SU-DHL-6 (cell line): ENCODE measurements around the gene INVS.

Experiments
- H2AFZ ChIP-seq: fragments of 200-600 bp; sonication (generic); 2 replicates; pipeline ENCODE4 v1.6.1; 2014; ENCODE audit warnings: low read depth, mild to moderate bottlenecking, moderate library complexity, mixed read lengths, antibody characterized with exemption, low read length; ENCODE audit not compliant: severe bottlenecking
- H3F3A ChIP-seq: fragments of 200-600 bp; shearing (Covaris generic); 2 replicates; pipeline ENCODE4 v1.6.0; 2016; ENCODE audit warnings: antibody characterized with exemption, mild to moderate bottlenecking; ENCODE audit not compliant: insufficient read depth
- H3K27ac ChIP-seq: fragments of 200-600 bp; sonication (generic); 2 replicates; pipeline ENCODE4 v1.5.1; 2016; ENCODE audit warnings: low read depth, mild to moderate bottlenecking, low read length, moderate library complexity, mixed read lengths
- H3K27me3 ChIP-seq: fragments of 200-600 bp; sonication (generic), shearing (Covaris generic); 2 replicates; pipeline ENCODE4 v1.6.0; 2014; ENCODE audit warnings: mild to moderate bottlenecking, low read length
- H3K36me3 ChIP-seq: fragments of 200-600 bp; sonication (generic); 2 replicates; pipeline ENCODE4 v1.6.1; 2014; ENCODE audit warnings: mild to moderate bottlenecking, low read length, mixed read lengths
- H3K4me2 ChIP-seq: fragments of 300-600, 200-600 bp; shearing (Covaris generic), sonication (generic); 2 replicates; pipeline ENCODE4 v1.6.0; 2014; ENCODE audit warnings: low read length, low read depth, mild to moderate bottlenecking; ENCODE audit not compliant: poor library complexity, severe bottlenecking
- H3K4me3 ChIP-seq: fragments of 200-600 bp; sonication (generic); 2 replicates; pipeline ENCODE4 v1.5.1; 2014; ENCODE audit warnings: antibody characterized with exemption, low read length, mild to moderate bottlenecking, mixed read lengths; ENCODE audit not compliant: insufficient read depth, poor library complexity, severe bottlenecking
- H3K79me2 ChIP-seq: fragments of 200-600 bp; sonication (generic); 2 replicates; pipeline ENCODE4 v1.6.1; 2014; ENCODE audit warnings: mild to moderate bottlenecking, low read length, moderate library complexity; ENCODE audit not compliant: insufficient read depth
- H3K9ac ChIP-seq: fragments of 200-600 bp; sonication (generic); 2 replicates; pipeline ENCODE4 v1.7.0; 2014; ENCODE audit warnings: mild to moderate bottlenecking, low read length
- H3K9me2 ChIP-seq: fragments of 200-600 bp; sonication (generic); replicated peaks from 2 replicates; pipeline ENCODE4 v1.6.1; 2014; ENCODE audit warnings: low read length; ENCODE audit not compliant: insufficient read depth
- H3K9me3 ChIP-seq: fragments of 200-600 bp; sonication (generic); 2 replicates; pipeline ENCODE4 v1.6.1; 2014; ENCODE audit warnings: low read length, mixed read lengths; ENCODE audit not compliant: insufficient read depth
- H4K20me1 ChIP-seq: fragments of 200-600 bp; sonication (generic); 2 replicates; pipeline ENCODE4 v1.6.1; 2014; ENCODE audit warnings: low read depth, mild to moderate bottlenecking, antibody characterized with exemption, low read length, moderate library complexity, mixed read lengths
- EZH2phosphoT487 ChIP-seq: fragments of 200-600 bp; sonication (generic), shearing (Covaris generic); conservative IDR thresholded peaks from 2 replicates; pipeline ENCODE4 v1.6.1; 2018; ENCODE audit warnings: mild to moderate bottlenecking, antibody characterized with exemption, low read length, moderate library complexity, mixed read lengths
- TF ChIP-seq, protein P1 (sequence below): fragments of 200-600 bp; sonication (generic); IDR thresholded peaks from one replicate; pipeline ENCODE4 v1.5.1; 2017; ENCODE audit warnings: antibody characterized with exemption, mild to moderate bottlenecking, low read length, moderate library complexity; ENCODE audit not compliant: insufficient read depth, poor library complexity, severe bottlenecking

INVS gene

DNA sequence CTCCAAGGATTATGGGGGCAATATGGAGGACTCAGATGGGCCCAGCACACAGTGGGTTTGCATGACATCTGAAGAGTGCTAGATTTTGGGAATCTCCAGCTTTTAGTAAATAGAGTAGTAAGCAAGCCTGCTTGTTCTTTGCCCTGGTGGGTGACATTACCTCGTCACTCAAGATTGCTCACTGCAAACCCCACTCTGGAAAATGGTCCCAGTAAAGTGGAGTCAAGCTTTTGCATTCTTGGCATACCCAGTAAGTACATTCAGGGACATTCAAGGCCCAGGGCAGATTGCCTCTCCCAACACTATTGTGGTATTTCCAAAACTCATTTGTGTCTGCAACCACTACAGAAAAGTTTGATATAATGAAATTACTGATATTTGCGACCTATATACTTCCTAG lies 118.5 kb downstream of the INVS start:
- Histone ChIP-seq H3K27ac (no peak overlapping the region), H2AFZ (no peak overlapping the region), H3K4me3 (no peak overlapping the region), H3F3A (no peaks in the 10 kb centered on the region), H3K4me2 (no peak overlapping the region), H3K9me2 (no peaks in the 10 kb centered on the region), H3K27me3 (no peaks in the 10 kb centered on the region), H3K9me3 (no peaks in the 10 kb centered on the region), H3K36me3 (no peaks in the 10 kb centered on the region), H4K20me1 (no peaks in the 10 kb centered on the region), H3K79me2 (no peaks in the 10 kb centered on the region), H3K9ac (no peak overlapping the region)
- TF ChIP-seq, protein P1, sequence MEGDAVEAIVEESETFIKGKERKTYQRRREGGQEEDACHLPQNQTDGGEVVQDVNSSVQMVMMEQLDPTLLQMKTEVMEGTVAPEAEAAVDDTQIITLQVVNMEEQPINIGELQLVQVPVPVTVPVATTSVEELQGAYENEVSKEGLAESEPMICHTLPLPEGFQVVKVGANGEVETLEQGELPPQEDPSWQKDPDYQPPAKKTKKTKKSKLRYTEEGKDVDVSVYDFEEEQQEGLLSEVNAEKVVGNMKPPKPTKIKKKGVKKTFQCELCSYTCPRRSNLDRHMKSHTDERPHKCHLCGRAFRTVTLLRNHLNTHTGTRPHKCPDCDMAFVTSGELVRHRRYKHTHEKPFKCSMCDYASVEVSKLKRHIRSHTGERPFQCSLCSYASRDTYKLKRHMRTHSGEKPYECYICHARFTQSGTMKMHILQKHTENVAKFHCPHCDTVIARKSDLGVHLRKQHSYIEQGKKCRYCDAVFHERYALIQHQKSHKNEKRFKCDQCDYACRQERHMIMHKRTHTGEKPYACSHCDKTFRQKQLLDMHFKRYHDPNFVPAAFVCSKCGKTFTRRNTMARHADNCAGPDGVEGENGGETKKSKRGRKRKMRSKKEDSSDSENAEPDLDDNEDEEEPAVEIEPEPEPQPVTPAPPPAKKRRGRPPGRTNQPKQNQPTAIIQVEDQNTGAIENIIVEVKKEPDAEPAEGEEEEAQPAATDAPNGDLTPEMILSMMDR, result no peak
- no peak for TF ChIP-seq EZH2phosphoT487

DNA sequence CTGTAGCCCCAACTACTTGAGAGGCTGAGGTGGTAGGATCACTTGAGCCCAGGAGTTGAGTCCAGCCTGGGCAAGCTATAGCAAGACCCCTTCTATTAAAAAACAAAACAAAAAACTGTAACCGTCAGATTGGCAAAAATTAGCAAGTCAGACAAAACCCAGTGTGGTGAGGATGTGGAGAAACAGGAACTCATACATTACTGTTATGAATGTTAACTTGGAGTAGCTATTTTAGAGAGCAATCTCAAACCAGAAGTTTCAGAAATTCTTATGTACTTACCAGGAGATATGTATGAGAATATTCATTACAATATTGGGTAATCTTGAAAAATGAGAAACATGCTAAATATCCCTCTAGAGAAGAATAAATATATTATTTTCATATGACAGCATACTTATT lies 120.3 kb downstream of the INVS start:
- no peaks in the 10 kb centered on the region for H3K79me2 ChIP-seq
- no peak overlapping the region for H2AFZ ChIP-seq
- H3F3A ChIP-seq, result no peaks in the 10 kb centered on the region
- H3K27ac ChIP-seq, result no peak overlapping the region
- H4K20me1 ChIP-seq, result no peaks in the 10 kb centered on the region
- no peak overlapping the region for H3K4me2 ChIP-seq
- H3K27me3 ChIP-seq, result no peaks in the 10 kb centered on the region
- H3K9me3 ChIP-seq, result no peaks in the 10 kb centered on the region
- H3K9me2 ChIP-seq, result no peaks in the 10 kb centered on the region
- no peaks in the 10 kb centered on the region for H3K36me3 ChIP-seq
- TF ChIP-seq, protein P1, result no peak
- TF ChIP-seq EZH2phosphoT487, result no peak
- H3K9ac ChIP-seq, result no peak overlapping the region
- H3K4me3 ChIP-seq, result no peak overlapping the region

DNA sequence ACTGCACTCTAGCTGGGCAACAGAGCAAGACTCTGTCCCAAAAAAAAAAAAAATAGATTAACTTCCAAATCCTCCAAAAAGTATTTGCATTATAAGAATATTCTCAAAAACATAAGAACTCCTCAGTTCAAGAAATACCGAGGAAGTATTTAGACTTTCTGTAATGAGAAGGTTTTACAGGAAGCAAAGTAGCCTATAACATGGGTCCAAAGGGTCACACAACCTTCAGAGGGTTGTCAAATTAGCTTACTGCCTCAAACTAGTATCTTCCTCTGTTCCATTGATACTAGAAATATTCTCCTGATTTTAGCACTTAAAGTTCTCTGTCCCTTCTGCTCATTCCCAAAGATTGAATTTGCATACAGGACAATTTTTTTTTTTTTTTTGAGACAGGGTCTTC lies 121.9 kb downstream of the INVS start:
- Histone ChIP-seq H3K27me3 (no peaks in the 10 kb centered on the region), H3F3A (no peaks in the 10 kb centered on the region), H2AFZ (no peak overlapping the region), H4K20me1 (no peaks in the 10 kb centered on the region), H3K9me2 (no peaks in the 10 kb centered on the region), H3K36me3 (no peaks in the 10 kb centered on the region), H3K4me2 (no peak overlapping the region), H3K9me3 (no peaks in the 10 kb centered on the region), H3K9ac (no peak overlapping the region), H3K79me2 (no peaks in the 10 kb centered on the region), H3K4me3 (no peak overlapping the region), H3K27ac (no peak overlapping the region)
- TF ChIP-seq, protein P1, result no peak
- TF ChIP-seq EZH2phosphoT487, result no peak

DNA sequence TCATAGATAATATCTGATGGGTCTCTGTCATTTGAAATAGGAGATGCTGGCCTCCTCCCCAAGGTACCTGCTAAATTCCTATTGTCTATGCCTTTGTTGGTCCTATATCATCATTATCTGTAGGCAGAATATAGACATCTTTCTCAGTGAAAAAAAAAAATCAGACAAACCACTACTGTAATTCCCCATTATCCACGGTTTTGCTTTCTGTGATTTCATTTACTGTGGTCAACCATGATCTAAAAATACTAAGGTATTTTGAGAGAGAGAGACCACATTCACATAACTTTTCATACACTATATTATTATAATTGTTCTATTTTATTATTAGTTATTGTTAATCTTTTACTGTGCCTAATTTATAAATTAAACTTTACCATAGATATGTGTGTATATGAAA lies 122.5 kb downstream of the INVS start:
- no peak overlapping the region for H2AFZ ChIP-seq
- H3K27ac ChIP-seq, result no peak overlapping the region
- no peaks in the 10 kb centered on the region for H3K9me2 ChIP-seq
- H3K36me3 ChIP-seq, result no peaks in the 10 kb centered on the region
- H3K79me2 ChIP-seq, result no peaks in the 10 kb centered on the region
- H3K9ac ChIP-seq, result no peak overlapping the region
- H4K20me1 ChIP-seq, result no peaks in the 10 kb centered on the region
- H3K27me3 ChIP-seq, result no peaks in the 10 kb centered on the region
- no peak overlapping the region for H3K4me2 ChIP-seq
- TF ChIP-seq EZH2phosphoT487, result no peak
- TF ChIP-seq, protein P1, result no peak
- H3K4me3 ChIP-seq, result no peak overlapping the region
- H3F3A ChIP-seq, result no peaks in the 10 kb centered on the region
- H3K9me3 ChIP-seq, result no peaks in the 10 kb centered on the region
